ENCODE data around the gene PGLYRP2.

Gene PGLYRP2

GRCh38 chr19:15419413-15420025 is 59.8 kb downstream of the PGLYRP2 start:
- Histone ChIP-seq H3K4me1 (ENCODE audit: control insufficient read depth, insufficient read depth, low read length) (peaks cover 23% of the 10 kb centered on the region), H3K4me3 (ENCODE audit: low read length) (peak overlapping the region; percentile 93), H3K27me3 (replicated peaks; ENCODE audit: control insufficient read depth, insufficient read depth, low read length) (no peaks in the 10 kb centered on the region), H3K9me3 (ENCODE audit: control insufficient read depth, low read length) (no peaks in the 10 kb centered on the region), H3K9ac (ENCODE audit: low read length) (peak overlapping the region; percentile 94), H3K36me3 (ENCODE audit: control insufficient read depth, insufficient read depth, low read length, severe bottlenecking) (peaks cover 41% of the 10 kb centered on the region)
- peak; percentile 15 for DNase-seq (ENCODE audit: low read depth)
